H9 (cell line): ENCODE measurements around the gene TGFA. TPM values are rescaled to one million over a fixed set of nuclear protein-coding genes. Genes with fewer than 3 reads are reported as not detected.

Experiments
- DNase-seq: peaks from one replicate; pipeline ENCODE4 v3.0.0-alpha.2; 2017
- H2AFZ ChIP-seq: one replicate; pipeline ENCODE4 v1.6.1; 2013; ENCODE audit warnings: mild to moderate bottlenecking, low read length, control low read depth, moderate library complexity
- H2AK5ac ChIP-seq: 2 replicates; pipeline ENCODE4 v1.6.1; 2013; ENCODE audit warnings: low read length, control low read depth, mixed read lengths; ENCODE audit not compliant: insufficient read length
- H2BK120ac ChIP-seq: one replicate; pipeline ENCODE4 v1.6.1; 2013; ENCODE audit warnings: low read depth, mild to moderate bottlenecking, low read length, control low read depth, inconsistent platforms; ENCODE audit not compliant: poor library complexity, severe bottlenecking
- H2BK12ac ChIP-seq: 2 replicates; pipeline ENCODE4 v1.6.1; 2013; ENCODE audit warnings: low read length, control low read depth, mixed read lengths, low read depth; ENCODE audit not compliant: insufficient read length
- H2BK15ac ChIP-seq: 2 replicates; pipeline ENCODE4 v1.6.1; 2013; ENCODE audit warnings: low read depth, low read length, control low read depth
- H2BK20ac ChIP-seq: one replicate; pipeline ENCODE4 v1.6.1; 2013; ENCODE audit warnings: low read depth, mild to moderate bottlenecking, low read length, control low read depth, inconsistent platforms; ENCODE audit not compliant: poor library complexity, severe bottlenecking
- H2BK5ac ChIP-seq: 2 replicates; pipeline ENCODE4 v1.6.1; 2013; ENCODE audit warnings: low read length, control low read depth, mixed read lengths; ENCODE audit not compliant: insufficient read length
- H3K14ac ChIP-seq: 2 replicates; pipeline ENCODE4 v1.6.1; 2013; ENCODE audit warnings: low read length, control low read depth; ENCODE audit not compliant: insufficient read depth
- H3K18ac ChIP-seq: 2 replicates; pipeline ENCODE4 v1.6.1; 2013; ENCODE audit warnings: low read depth, mild to moderate bottlenecking, mixed read lengths, low read length, control low read depth; ENCODE audit not compliant: insufficient read length
- H3K23ac ChIP-seq: 2 replicates; pipeline ENCODE4 v1.6.1; 2013; ENCODE audit warnings: low read length, control low read depth, mixed read lengths, low read depth; ENCODE audit not compliant: insufficient read length
- H3K23me2 ChIP-seq: 2 replicates; pipeline ENCODE4 v1.6.1; 2013; ENCODE audit warnings: low read depth, mild to moderate bottlenecking, mixed read lengths, low read length, control low read depth; ENCODE audit not compliant: insufficient read length, poor library complexity, severe bottlenecking
- H3K27ac ChIP-seq: 2 replicates; pipeline ENCODE4 v1.5.1; 2013; ENCODE audit warnings: low read length, control low read depth, mixed read lengths, low read depth; ENCODE audit not compliant: insufficient read length
- H3K27me3 ChIP-seq: 2 replicates; pipeline ENCODE4 v1.6.1; 2013; ENCODE audit warnings: low read length, control low read depth, inconsistent platforms; ENCODE audit not compliant: insufficient read depth
- H3K4ac ChIP-seq: 2 replicates; pipeline ENCODE4 v1.6.1; 2013; ENCODE audit warnings: low read depth, mild to moderate bottlenecking, control low read depth, inconsistent platforms, low read length, moderate library complexity
- H3K4me1 ChIP-seq: 2 replicates; pipeline ENCODE4 v1.6.1; 2013; ENCODE audit warnings: low read length, control low read depth, inconsistent platforms; ENCODE audit not compliant: insufficient read depth
- H3K4me2 ChIP-seq: 2 replicates; pipeline ENCODE4 v1.6.1; 2013; ENCODE audit warnings: low read length, control low read depth, mixed read lengths; ENCODE audit not compliant: insufficient read length, insufficient read depth
- H3K56ac ChIP-seq: 2 replicates; pipeline ENCODE4 v1.6.1; 2013; ENCODE audit warnings: low read depth, mild to moderate bottlenecking, mixed read lengths, low read length, control low read depth; ENCODE audit not compliant: insufficient read length
- H3K79me1 ChIP-seq: 2 replicates; pipeline ENCODE4 v1.6.1; 2013; ENCODE audit warnings: low read depth, mild to moderate bottlenecking, moderate library complexity, low read length, control low read depth, inconsistent platforms; ENCODE audit not compliant: insufficient read depth, poor library complexity, severe bottlenecking
- H3K79me2 ChIP-seq: 2 replicates; pipeline ENCODE4 v1.6.1; 2013; ENCODE audit warnings: low read length, control low read depth, inconsistent platforms; ENCODE audit not compliant: insufficient read depth
- H3K9ac ChIP-seq: 2 replicates; pipeline ENCODE4 v1.6.1; 2013; ENCODE audit warnings: low read length, control low read depth, mixed read lengths; ENCODE audit not compliant: insufficient read length; ENCODE audit errors: extremely low read depth
- H3K9me3 ChIP-seq: one replicate; pipeline ENCODE4 v1.6.1; 2013; ENCODE audit warnings: low read depth, low read length, inconsistent platforms; ENCODE audit not compliant: control insufficient read depth
- H3T11ph ChIP-seq: one replicate; pipeline ENCODE4 v1.6.1; 2013; ENCODE audit warnings: mild to moderate bottlenecking, low read length, control low read depth, inconsistent platforms
- H4K20me1 ChIP-seq: one replicate; pipeline ENCODE4 v1.6.1; 2013; ENCODE audit not compliant: control insufficient read depth, insufficient read length, insufficient read depth
- H4K5ac ChIP-seq: 2 replicates; pipeline ENCODE4 v1.6.1; 2013; ENCODE audit warnings: low read depth, mild to moderate bottlenecking, mixed read lengths, low read length, control low read depth; ENCODE audit not compliant: insufficient read length
- H4K8ac ChIP-seq: replicated peaks from 2 replicates; pipeline ENCODE4 v1.6.1; 2013; ENCODE audit warnings: low read length, control low read depth, mixed read lengths, low read depth; ENCODE audit not compliant: insufficient read length
- H4K91ac ChIP-seq: 2 replicates; pipeline ENCODE4 v1.6.1; 2013; ENCODE audit warnings: low read depth, mild to moderate bottlenecking, moderate library complexity, mixed read lengths, low read length, control low read depth; ENCODE audit not compliant: insufficient read length
- H3K27ac Mint-ChIP-seq, 3 experiments: 2 replicates in 2 of 3; 3 replicates in 1 of 3; pipeline ENCODE4 v1.8.0; 2020 to 2021; ENCODE audit warnings: mixed read lengths in 3 of 3, mild to moderate bottlenecking in 1 of 3, moderate library complexity in 1 of 3
- H3K27me3 Mint-ChIP-seq: 2 replicates; pipeline ENCODE4 v1.8.0; 2021; ENCODE audit warnings: low read depth, mild to moderate bottlenecking, moderate library complexity, mixed read lengths
- H3K36me3 Mint-ChIP-seq, 3 experiments: 2 replicates in 2 of 3; 3 replicates in 1 of 3; pipeline ENCODE4 v1.8.0; 2020 to 2021; ENCODE audit warnings: low read depth in 3 of 3, mixed read lengths in 3 of 3; ENCODE audit not compliant: insufficient read depth in 1 of 3
- H3K4me1 Mint-ChIP-seq, 2 experiments: 2 replicates each; pipeline ENCODE4 v1.8.0; 2020; ENCODE audit warnings: mixed read lengths in 2 of 2
- H3K4me3 Mint-ChIP-seq, 2 experiments: 2 replicates in 1 of 2; 3 replicates in 1 of 2; pipeline ENCODE4 v1.8.0; 2020 to 2021; ENCODE audit warnings: mild to moderate bottlenecking in 2 of 2, mixed read lengths in 2 of 2, moderate library complexity in 1 of 2
- H3K9me3 Mint-ChIP-seq, 2 experiments: 2 replicates in 1 of 2; 3 replicates in 1 of 2; pipeline ENCODE4 v1.8.0; 2020; ENCODE audit warnings: mild to moderate bottlenecking in 2 of 2, mixed read lengths in 2 of 2, moderate library complexity in 1 of 2
- WGBS: extraction: QIAGEN DNeasy Blood & Tissue Kit; methylation state at CpG from one replicate; pipeline ENCODE4 v1.1.7; 2013; ENCODE audit warnings: missing lambda C conversion rate, low lambda C conversion rate, mixed read lengths; ENCODE audit not compliant: insufficient read length; ENCODE audit errors: extremely low coverage; 5-methylcytosine and 5-hydroxymethylcytosine counted together
- total RNA-seq: library from RNA; stranded (reverse); gene quantifications from 2 replicates; pipeline ENCODE4 v1.2.1, GENCODE V29; 2021
- TF ChIP-seq, protein P1 (sequence below): fragments of 200-600 bp; sonication (generic); conservative IDR thresholded peaks from 3 replicates; pipeline ENCODE4 v1.8.0; 2021; ENCODE audit warnings: antibody characterized with exemption, mild to moderate bottlenecking

Gene TGFA
- total RNA-seq, 1 experiment from 2014 or later = 3.3 TPM

DNA sequence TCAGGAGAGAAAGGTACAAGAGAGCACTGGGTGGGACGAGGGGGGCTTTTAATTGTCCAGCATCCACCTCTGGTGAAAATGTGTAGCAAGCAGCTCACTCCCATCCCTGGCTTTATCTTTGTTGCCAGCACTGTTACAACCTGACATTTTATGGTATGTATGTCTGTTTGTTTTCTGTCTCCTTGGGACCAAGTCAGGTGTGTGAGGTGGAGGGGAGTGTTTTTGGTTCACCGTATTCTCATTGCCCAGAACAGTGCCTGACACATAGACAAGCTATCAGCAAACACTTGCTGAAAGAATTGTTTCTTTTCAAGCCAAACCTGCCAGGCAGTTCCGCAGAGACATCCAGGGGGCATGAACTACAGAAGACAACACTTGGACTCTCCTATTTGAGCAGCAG lies 24.7 kb downstream of the TGFA start:
- no peaks in the 10 kb centered on the region for H3K79me2 ChIP-seq
- H3K79me1 ChIP-seq = no peaks in the 10 kb centered on the region

More for the DNA sequence above, 24.7 kb downstream of the TGFA start:
- Histone ChIP-seq H3K9me3 (no peaks in the 10 kb centered on the region), H3K23me2 (no peaks in the 10 kb centered on the region), H2BK20ac (no peak overlapping the region), H3K9ac (no peak overlapping the region), H3K18ac (no peak overlapping the region), H2BK5ac (no peak overlapping the region), H2AK5ac (no peak overlapping the region), H3K23ac (no peak overlapping the region), H4K91ac (no peak overlapping the region), H3K27me3 (no peaks in the 10 kb centered on the region), H4K5ac (no peak overlapping the region), H3K27ac (no peak overlapping the region), H2BK120ac (no peak overlapping the region), H3K14ac (no peak overlapping the region), H3K56ac (no peak overlapping the region), H2AFZ (no peak overlapping the region), H3K4ac (no peak overlapping the region), H3K4me2 (no peak overlapping the region), H4K8ac (no peak overlapping the region), H4K20me1 (no peaks in the 10 kb centered on the region), H2BK15ac (no peak overlapping the region), H2BK12ac (no peak overlapping the region), H3K4me1 (peaks cover 3% of the 10 kb centered on the region; the same call in 1 of the 2 replicates), H3T11ph (no peak overlapping the region)
- Mint-ChIP-seq H3K36me3 (no peaks in the 10 kb centered on the region), H3K4me3 (peak overlapping the region in 1 of 2 experiments; percentile 24; a peak in 1 of 5 replicates), H3K4me1 (peaks cover 11 to 12% of the 10 kb centered on the region in 2 experiments), H3K9me3 (no peaks in the 10 kb centered on the region; a peak in 1 of 5 replicates), H3K27ac (no peak overlapping the region), H3K27me3 (peaks cover 1% of the 10 kb centered on the region; the same call in 1 of the 2 replicates)
- WGBS = no CpG with 5 or more reads among the region's 3 CpGs
- no peak for DNase-seq
- TF ChIP-seq, protein P1, sequence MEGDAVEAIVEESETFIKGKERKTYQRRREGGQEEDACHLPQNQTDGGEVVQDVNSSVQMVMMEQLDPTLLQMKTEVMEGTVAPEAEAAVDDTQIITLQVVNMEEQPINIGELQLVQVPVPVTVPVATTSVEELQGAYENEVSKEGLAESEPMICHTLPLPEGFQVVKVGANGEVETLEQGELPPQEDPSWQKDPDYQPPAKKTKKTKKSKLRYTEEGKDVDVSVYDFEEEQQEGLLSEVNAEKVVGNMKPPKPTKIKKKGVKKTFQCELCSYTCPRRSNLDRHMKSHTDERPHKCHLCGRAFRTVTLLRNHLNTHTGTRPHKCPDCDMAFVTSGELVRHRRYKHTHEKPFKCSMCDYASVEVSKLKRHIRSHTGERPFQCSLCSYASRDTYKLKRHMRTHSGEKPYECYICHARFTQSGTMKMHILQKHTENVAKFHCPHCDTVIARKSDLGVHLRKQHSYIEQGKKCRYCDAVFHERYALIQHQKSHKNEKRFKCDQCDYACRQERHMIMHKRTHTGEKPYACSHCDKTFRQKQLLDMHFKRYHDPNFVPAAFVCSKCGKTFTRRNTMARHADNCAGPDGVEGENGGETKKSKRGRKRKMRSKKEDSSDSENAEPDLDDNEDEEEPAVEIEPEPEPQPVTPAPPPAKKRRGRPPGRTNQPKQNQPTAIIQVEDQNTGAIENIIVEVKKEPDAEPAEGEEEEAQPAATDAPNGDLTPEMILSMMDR = no peak
